Glutamatergic neuron (in vitro differentiated cells): Measurements from ENCODE around the gene USH1G. TPM values are rescaled to one million over a fixed set of nuclear protein-coding genes. Genes with fewer than 3 reads are reported as not detected.
A peak's percentile ranks its signal among the peaks of the same experiment; 100 is the strongest.
"Not testable (repeated sequence)": the region's sequence is repeated elsewhere in the genome, so short reads cannot be mapped to it uniquely, and the experiment has no call there.

Experiments used
- DNase-seq: peaks from one replicate; pipeline ENCODE4 v3.0.0; 2022
- H3K27ac Mint-ChIP-seq: one replicate; pipeline ENCODE4 v1.8.0; 2020; ENCODE audit warnings: mild to moderate bottlenecking, mixed read lengths, inconsistent platforms; ENCODE audit not compliant: unreplicated experiment
- H3K27me3 Mint-ChIP-seq: one replicate; pipeline ENCODE4 v1.8.0; 2020; ENCODE audit warnings: mild to moderate bottlenecking, moderate library complexity, mixed read lengths, inconsistent platforms; ENCODE audit not compliant: unreplicated experiment
- H3K36me3 Mint-ChIP-seq: one replicate; pipeline ENCODE4 v1.8.0; 2020; ENCODE audit warnings: mild to moderate bottlenecking, mixed read lengths, inconsistent platforms; ENCODE audit not compliant: unreplicated experiment
- H3K4me1 Mint-ChIP-seq: one replicate; pipeline ENCODE4 v1.8.0; 2020; ENCODE audit warnings: mild to moderate bottlenecking, low read depth, mixed read lengths, inconsistent platforms; ENCODE audit not compliant: unreplicated experiment
- H3K4me3 Mint-ChIP-seq: one replicate; pipeline ENCODE4 v1.8.0; 2020; ENCODE audit warnings: mild to moderate bottlenecking, mixed read lengths, inconsistent platforms; ENCODE audit not compliant: unreplicated experiment
- H3K9me3 Mint-ChIP-seq: one replicate; pipeline ENCODE4 v1.8.0; 2020; ENCODE audit warnings: mild to moderate bottlenecking, moderate library complexity, mixed read lengths, inconsistent platforms; ENCODE audit not compliant: unreplicated experiment
- total RNA-seq: library from RNA; stranded (reverse); fragmentation: NEBNext Ultra II Directional; extraction: Animal tissue kit (Norgen Biotek cat#: 25700); gene quantifications from one replicate; pipeline ENCODE4 v1.2.1, GENCODE V29; 2021; ENCODE audit not compliant: unreplicated experiment
- TF ChIP-seq, protein P1 (sequence below): fragments of 200-600 bp; sonication (generic); IDR thresholded peaks from one replicate; pipeline ENCODE4 v1.5.0; 2021; ENCODE audit not compliant: partially characterized antibody, unreplicated experiment

Gene USH1G
- total RNA-seq, 1 donor from 2014 or later: 0.12 TPM

DNA sequence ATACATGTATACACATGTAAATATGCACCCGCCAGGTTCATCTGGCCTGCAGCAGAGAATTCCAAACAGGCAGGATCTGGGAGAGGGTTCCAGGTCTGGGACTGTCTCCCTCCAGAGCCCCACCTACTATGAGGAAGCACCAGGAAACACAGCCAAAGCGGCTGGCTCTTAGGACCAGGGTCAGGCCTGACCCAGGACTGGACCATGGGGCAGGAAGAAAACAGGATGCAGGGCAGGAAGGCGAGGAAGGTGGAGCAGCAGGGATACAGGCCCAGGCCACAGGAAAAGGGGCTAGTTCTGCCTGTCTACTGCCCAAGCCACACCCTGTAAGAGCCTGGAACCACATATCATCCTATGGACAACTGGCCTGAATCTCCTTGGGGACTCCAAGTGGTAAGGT is 47.3 kb upstream of the USH1G start:
- Mint-ChIP-seq H3K4me3 (peak overlapping the region; percentile 86), H3K27ac (no peak overlapping the region), H3K27me3 (peaks cover 9% of the 10 kb centered on the region), H3K4me1 (no peaks in the 10 kb centered on the region), H3K9me3 (peaks cover 4% of the 10 kb centered on the region), H3K36me3 (no peaks in the 10 kb centered on the region)
- TF ChIP-seq, protein P1, sequence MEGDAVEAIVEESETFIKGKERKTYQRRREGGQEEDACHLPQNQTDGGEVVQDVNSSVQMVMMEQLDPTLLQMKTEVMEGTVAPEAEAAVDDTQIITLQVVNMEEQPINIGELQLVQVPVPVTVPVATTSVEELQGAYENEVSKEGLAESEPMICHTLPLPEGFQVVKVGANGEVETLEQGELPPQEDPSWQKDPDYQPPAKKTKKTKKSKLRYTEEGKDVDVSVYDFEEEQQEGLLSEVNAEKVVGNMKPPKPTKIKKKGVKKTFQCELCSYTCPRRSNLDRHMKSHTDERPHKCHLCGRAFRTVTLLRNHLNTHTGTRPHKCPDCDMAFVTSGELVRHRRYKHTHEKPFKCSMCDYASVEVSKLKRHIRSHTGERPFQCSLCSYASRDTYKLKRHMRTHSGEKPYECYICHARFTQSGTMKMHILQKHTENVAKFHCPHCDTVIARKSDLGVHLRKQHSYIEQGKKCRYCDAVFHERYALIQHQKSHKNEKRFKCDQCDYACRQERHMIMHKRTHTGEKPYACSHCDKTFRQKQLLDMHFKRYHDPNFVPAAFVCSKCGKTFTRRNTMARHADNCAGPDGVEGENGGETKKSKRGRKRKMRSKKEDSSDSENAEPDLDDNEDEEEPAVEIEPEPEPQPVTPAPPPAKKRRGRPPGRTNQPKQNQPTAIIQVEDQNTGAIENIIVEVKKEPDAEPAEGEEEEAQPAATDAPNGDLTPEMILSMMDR: no peak
- no peak for DNase-seq

DNA sequence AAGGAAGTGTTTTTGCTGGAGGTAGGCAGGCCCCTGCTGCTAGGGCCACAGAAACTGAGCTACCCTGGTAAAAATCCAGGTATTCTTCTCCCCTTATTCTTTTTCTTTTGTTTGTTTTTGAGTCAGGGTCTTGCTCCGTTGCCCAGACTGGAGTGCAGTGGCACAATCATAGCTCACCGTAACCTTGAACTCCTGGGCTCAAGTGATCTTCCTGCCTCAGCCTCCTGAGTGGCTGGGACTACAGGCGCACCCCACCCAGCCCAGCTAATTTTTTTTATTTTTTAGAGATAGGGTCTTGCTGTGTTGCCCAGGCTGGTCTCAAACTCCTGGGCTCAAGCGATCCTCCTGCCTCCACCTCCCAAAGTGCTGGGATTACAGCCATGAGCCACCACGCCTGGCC is 46.4 kb upstream of the USH1G start:
- DNase-seq, H3K27ac Mint-ChIP-seq, H3K9me3 Mint-ChIP-seq, H3K4me1 Mint-ChIP-seq, H3K4me3 Mint-ChIP-seq, H3K36me3 Mint-ChIP-seq: not testable (repeated sequence)
- peaks cover 10% of the 10 kb centered on the region for H3K27me3 Mint-ChIP-seq

DNA sequence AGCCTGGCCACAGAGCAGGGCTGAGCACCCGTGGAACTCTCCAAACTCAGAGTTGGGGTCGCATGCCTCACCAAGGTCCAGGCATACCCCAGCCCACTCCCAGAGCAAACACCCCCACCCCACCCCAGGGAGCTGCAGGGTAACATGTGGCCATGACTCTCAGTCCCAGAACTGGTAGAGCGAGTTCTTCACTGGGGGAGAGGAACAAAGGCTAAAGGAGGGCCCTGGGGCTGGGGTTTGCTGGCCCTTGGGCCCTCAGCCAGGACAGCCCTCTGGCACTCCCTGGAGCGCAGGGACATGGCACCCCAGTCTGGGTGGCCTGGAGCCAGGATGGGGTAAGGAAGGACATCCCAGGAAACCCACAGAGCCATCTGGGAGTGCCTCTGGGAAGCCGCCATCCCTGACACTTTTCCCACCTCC is 45.3 kb upstream of the USH1G start:
- H3K4me1 Mint-ChIP-seq: no peaks in the 10 kb centered on the region
- H3K27ac Mint-ChIP-seq: no peak overlapping the region

DNA sequence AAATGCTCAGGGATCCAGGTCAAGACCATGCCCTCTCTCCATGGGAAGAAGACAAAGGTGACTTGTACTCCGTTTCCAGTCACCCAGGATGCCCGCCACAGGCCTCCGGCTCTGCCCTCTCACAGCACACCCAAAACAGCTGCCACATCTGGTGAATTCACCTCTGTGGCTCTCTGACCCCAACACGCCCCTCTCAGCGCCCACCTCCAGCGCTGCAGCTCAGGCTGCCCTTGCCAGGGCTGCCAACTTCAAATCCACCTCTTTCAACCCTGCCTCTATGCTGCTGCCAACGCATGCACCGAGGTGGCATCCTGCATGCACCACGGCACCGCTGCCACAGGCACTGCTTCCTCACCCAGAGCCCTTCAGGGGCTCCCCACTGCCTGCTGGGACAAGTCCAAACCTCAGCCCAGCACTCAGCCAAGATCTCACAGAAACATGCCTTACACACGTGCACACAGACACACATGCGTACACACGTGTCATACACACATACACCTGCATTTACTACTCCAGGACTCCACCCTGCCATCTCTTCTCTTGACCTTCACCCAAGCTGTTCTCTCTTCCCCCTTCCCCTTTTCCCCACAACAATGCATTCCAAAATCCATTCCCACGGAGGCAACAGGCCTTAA is 42.0 kb upstream of the USH1G start:
- Mint-ChIP-seq H3K4me1 (peaks cover 1% of the 10 kb centered on the region), H3K4me3 (peak overlapping the region; percentile 47), H3K9me3 (peaks cover 6% of the 10 kb centered on the region), H3K36me3 (no peaks in the 10 kb centered on the region), H3K27ac (no peak overlapping the region), H3K27me3 (peaks cover 3% of the 10 kb centered on the region)
- TF ChIP-seq, protein P1: no peak
- no peak for DNase-seq

More for the DNA sequence above, 45.3 kb upstream of the USH1G start:
- H3K36me3 Mint-ChIP-seq: no peaks in the 10 kb centered on the region
- peaks cover 10% of the 10 kb centered on the region for H3K27me3 Mint-ChIP-seq
- H3K4me3 Mint-ChIP-seq: no peak overlapping the region
- peaks cover 8% of the 10 kb centered on the region for H3K9me3 Mint-ChIP-seq
- TF ChIP-seq, protein P1: no peak
- DNase-seq: no peak

DNA sequence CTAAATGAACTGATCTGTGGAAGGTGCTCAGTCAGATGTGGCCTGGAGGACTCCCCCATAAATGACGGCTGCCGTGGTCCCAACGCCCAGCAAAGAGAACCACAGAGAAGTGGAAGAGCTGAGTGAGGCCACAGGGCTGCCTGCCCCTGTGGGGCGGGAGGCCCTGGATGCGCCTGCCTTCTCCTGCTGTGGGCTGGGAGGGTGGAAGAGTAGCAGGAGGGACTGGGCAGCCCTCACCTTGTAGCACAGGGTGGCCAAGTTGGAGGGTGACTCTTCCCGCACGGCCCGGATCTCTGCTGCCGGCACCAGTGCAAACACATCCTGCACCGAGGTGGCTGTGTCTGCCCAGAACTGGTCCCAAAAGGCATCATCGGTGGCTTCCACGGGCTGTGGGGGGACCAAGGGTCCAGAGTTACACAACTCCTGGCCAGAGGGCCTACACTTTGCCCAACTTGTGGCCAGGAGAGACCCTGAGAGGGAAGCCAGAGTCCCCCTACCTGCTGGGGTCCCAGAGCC is 41.2 kb upstream of the USH1G start:
- peaks cover 6% of the 10 kb centered on the region for H3K9me3 Mint-ChIP-seq
- TF ChIP-seq, protein P1: no peak

More for the DNA sequence above, 41.2 kb upstream of the USH1G start:
- Mint-ChIP-seq H3K4me3 (no peak overlapping the region), H3K36me3 (no peaks in the 10 kb centered on the region), H3K27ac (no peak overlapping the region), H3K27me3 (peaks cover 5% of the 10 kb centered on the region), H3K4me1 (peaks cover 1% of the 10 kb centered on the region)
- DNase-seq: no peak
